NCI-H226 (cell line): ENCODE data around the gene USP28.
"Not testable (repeated sequence)": the region's sequence is repeated elsewhere in the genome, so short reads cannot be mapped to it uniquely, and the experiment has no call there.

Experiments
- DNase-seq: peaks from one replicate; pipeline ENCODE4 v3.0.0-alpha.2; 2015

Gene USP28

GRCh38 chr11:113763040-113763439 is 112.3 kb downstream of the USP28 start:
- not testable (repeated sequence) for DNase-seq

- DNase-seq, result no peak
Observed at GRCh38 chr11:113760241-113760640, 115.1 kb downstream of the USP28 start.

- DNase-seq, result no peak
Observed at GRCh38 chr11:113752932-113753331, 122.4 kb downstream of the USP28 start.
